H1 (cell line): ENCODE measurements around the gene VAV2. TPM values are rescaled to one million over a fixed set of nuclear protein-coding genes. Genes with fewer than 3 reads are reported as not detected.

Experiments used
- BCL11A ChIP-seq, 2 experiments: IDR thresholded peaks; one replicate each; pipeline ENCODE4 v1.6.1; 2011; ENCODE audit warnings: low read depth in 2 of 2, low read length in 2 of 2, mild to moderate bottlenecking in 2 of 2
- BRCA1 ChIP-seq: IDR thresholded peaks from 2 replicates; pipeline ENCODE4 v1.6.1; 2012; ENCODE audit warnings: low read depth, low read length, improper control_type of control experiment
- CBX5 ChIP-seq: fragments of 300-800, 300-1000 bp; sonication (generic); IDR thresholded peaks from 2 replicates; pipeline ENCODE4 v1.7.1; 2016; ENCODE audit warnings: antibody characterized with exemption, low read length, low read depth
- CEBPB ChIP-seq: IDR thresholded peaks from 2 replicates; pipeline ENCODE4 v1.6.1; 2012; ENCODE audit warnings: low read depth, low read length
- CHD1 ChIP-seq: IDR thresholded peaks from 2 replicates; pipeline ENCODE4 v1.6.1; 2012; ENCODE audit warnings: low read depth, low read length, improper control_type of control experiment
- EP300 ChIP-seq, 2 experiments: IDR thresholded peaks; 1 replicate in 1 of 2; 2 replicates in 1 of 2; pipeline ENCODE4 v1.6.1; 2011 to 2012; ENCODE audit warnings: low read depth in 2 of 2, low read length in 2 of 2, mild to moderate bottlenecking in 2 of 2, borderline replicate concordance in 1 of 2, inconsistent platforms in 1 of 2, moderate library complexity in 1 of 2
- HDAC2 ChIP-seq, 2 experiments: fragments of 300-600 bp in 1 of 2; sonication (generic) in 1 of 2; IDR thresholded peaks; 2 replicates each; pipeline ENCODE4 v1.6.1; 2011 to 2012; ENCODE audit warnings: low read depth in 2 of 2, low read length in 2 of 2, mild to moderate bottlenecking in 2 of 2, moderate library complexity in 2 of 2, borderline replicate concordance in 1 of 2, inconsistent platforms in 1 of 2
- JUN ChIP-seq: IDR thresholded peaks from 2 replicates; pipeline ENCODE4 v1.6.1; 2011; ENCODE audit warnings: low read depth, mild to moderate bottlenecking, improper control_type of control experiment, low read length
- KDM5A ChIP-seq: fragments of 200-600 bp; IDR thresholded peaks from 2 replicates; pipeline ENCODE4 v1.7.1; 2012; ENCODE audit warnings: mild to moderate bottlenecking, low read length, inconsistent platforms, mixed read lengths
- NRF1 ChIP-seq: IDR thresholded peaks from 2 replicates; pipeline ENCODE4 v1.6.1; 2011; ENCODE audit warnings: mild to moderate bottlenecking, low read depth, low read length, improper control_type of control experiment
- POLR2AphosphoS5 ChIP-seq: IDR thresholded peaks from 2 replicates; pipeline ENCODE4 v1.6.1; 2011; ENCODE audit warnings: low read depth, low read length
- RXRA ChIP-seq: IDR thresholded peaks from 2 replicates; pipeline ENCODE4 v1.6.1; 2011; ENCODE audit warnings: low read depth, mild to moderate bottlenecking, low read length, moderate library complexity; ENCODE audit not compliant: insufficient read depth
- SIX5 ChIP-seq: IDR thresholded peaks from 2 replicates; pipeline ENCODE4 v1.6.1; 2011; ENCODE audit warnings: mild to moderate bottlenecking, low read depth, low read length
- SP1 ChIP-seq: IDR thresholded peaks from 2 replicates; pipeline ENCODE4 v1.6.1; 2011; ENCODE audit warnings: low read depth, low read length
- TAF1 ChIP-seq: IDR thresholded peaks from 2 replicates; pipeline ENCODE4 v1.6.1; 2011; ENCODE audit warnings: mild to moderate bottlenecking, low read depth, low read length
- TEAD4 ChIP-seq: IDR thresholded peaks from 2 replicates; pipeline ENCODE4 v1.6.1; 2012; ENCODE audit warnings: low read depth, low read length, inconsistent platforms, mixed read lengths
- ZNF274 ChIP-seq: IDR thresholded peaks from 2 replicates; pipeline ENCODE4 v1.7.0; 2012; ENCODE audit warnings: low read length, borderline replicate concordance; ENCODE audit errors: extremely low read depth
- polyA plus RNA-seq, 7 experiments: library from polyadenylated mRNA; depleted of rRNA in 3 of 7; stranded (reverse) in 5 of 7; unstranded in 2 of 7; fragments of >200 nt in 5 of 7; fragments of 200-250 nt in 2 of 7; gene quantifications; 1 replicate in 5 of 7; 2 replicates in 1 of 7; 4 replicates in 1 of 7; pipeline versions ENCODE4 v1.2.1 to v1.2.3, GENCODE V29; 2011 to 2013; ENCODE audit warnings: missing spikeins in 2 of 7, mixed read lengths in 2 of 7
- total RNA-seq: library from RNA; stranded (reverse); fragmentation: NEBNext Ultra II Directional; extraction: Animal tissue kit (Norgen Biotek cat#: 25700); gene quantifications from 2 replicates; pipeline ENCODE4 v1.2.1, GENCODE V29; 2021
- TF ChIP-seq, protein P1 (sequence below), 3 experiments: IDR thresholded peaks; 1 replicate in 2 of 3; 2 replicates in 1 of 3; pipeline versions ENCODE4 v1.5.1 to v1.6.1; 2011; ENCODE audit warnings: low read length in 3 of 3, mild to moderate bottlenecking in 3 of 3, inconsistent platforms in 2 of 3, low read depth in 1 of 3, moderate library complexity in 1 of 3; ENCODE audit not compliant: insufficient read depth in 1 of 3; ENCODE audit errors: control extremely low read depth in 1 of 3
- TF ChIP-seq, protein P2 (sequence below): IDR thresholded peaks from 2 replicates; pipeline ENCODE4 v1.6.1; 2011; ENCODE audit warnings: low read length, improper control_type of control experiment
- TF ChIP-seq, protein P3 (sequence below): IDR thresholded peaks from 2 replicates; pipeline ENCODE4 v1.6.1; 2012; ENCODE audit warnings: low read length, inconsistent platforms

The VAV2 gene
- total and polyA plus RNA-seq, 2 of the 8 experiments (the other 6 are each of a cell fraction or from before 2014, with no cell fraction given), result 13.6 to 37.6 TPM

DNA sequence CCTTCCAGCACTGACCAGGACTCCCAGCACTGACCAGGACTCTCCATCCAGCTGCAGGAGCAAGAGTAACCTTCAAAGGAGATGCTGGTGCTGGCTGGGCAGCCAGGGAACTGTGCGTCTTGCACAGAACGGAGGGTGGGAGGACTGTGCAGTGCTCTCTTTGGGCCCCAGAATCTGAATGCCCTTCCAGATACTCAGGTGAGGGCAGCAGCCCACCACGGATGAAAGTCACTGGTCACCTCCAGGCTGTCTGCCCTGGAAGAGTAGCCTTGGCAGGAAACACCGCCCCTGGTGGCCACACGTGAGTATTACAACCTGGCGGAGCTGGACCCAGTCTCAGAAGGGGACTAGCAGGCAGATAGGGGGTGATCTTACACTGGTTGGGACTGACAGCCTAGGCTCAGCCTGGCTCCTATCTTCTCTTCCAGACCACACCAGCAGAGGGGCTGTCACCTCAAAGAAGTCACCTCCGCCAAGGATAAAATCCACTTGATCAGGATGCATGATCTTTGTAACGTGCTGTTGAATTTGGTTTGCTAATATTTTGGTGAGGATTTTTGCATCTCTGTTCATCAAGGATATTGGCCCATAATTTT is 249.2 kb downstream of the VAV2 start (continued):
- TF ChIP-seq, protein P1, sequence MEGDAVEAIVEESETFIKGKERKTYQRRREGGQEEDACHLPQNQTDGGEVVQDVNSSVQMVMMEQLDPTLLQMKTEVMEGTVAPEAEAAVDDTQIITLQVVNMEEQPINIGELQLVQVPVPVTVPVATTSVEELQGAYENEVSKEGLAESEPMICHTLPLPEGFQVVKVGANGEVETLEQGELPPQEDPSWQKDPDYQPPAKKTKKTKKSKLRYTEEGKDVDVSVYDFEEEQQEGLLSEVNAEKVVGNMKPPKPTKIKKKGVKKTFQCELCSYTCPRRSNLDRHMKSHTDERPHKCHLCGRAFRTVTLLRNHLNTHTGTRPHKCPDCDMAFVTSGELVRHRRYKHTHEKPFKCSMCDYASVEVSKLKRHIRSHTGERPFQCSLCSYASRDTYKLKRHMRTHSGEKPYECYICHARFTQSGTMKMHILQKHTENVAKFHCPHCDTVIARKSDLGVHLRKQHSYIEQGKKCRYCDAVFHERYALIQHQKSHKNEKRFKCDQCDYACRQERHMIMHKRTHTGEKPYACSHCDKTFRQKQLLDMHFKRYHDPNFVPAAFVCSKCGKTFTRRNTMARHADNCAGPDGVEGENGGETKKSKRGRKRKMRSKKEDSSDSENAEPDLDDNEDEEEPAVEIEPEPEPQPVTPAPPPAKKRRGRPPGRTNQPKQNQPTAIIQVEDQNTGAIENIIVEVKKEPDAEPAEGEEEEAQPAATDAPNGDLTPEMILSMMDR (IDR thresholded peaks at IDR 0.05; ENCODE audit: control extremely low read depth in 1 of 3, insufficient read depth in 1 of 3, low read depth in 1 of 3, low read length in 3 of 3), result peak in 2 of 3 experiments; percentile 99 to 100; a peak in 3 of 4 replicates
- no peak for TF ChIP-seq NRF1
- no peak for TF ChIP-seq TEAD4
- no peak for TF ChIP-seq BCL11A (IDR thresholded peaks at IDR 0.05; ENCODE audit: low read depth in 2 of 2, low read length in 2 of 2)
- TF ChIP-seq ZNF274, result no peak
- TF ChIP-seq KDM5A, result no peak
- no peak for TF ChIP-seq CEBPB
- TF ChIP-seq CBX5, result no peak
- no peak for TF ChIP-seq HDAC2 (IDR thresholded peaks at IDR 0.05; ENCODE audit: borderline replicate concordance in 1 of 2, low read depth in 2 of 2, low read length in 2 of 2)
- no peak for TF ChIP-seq JUN
- TF ChIP-seq, protein P2, sequence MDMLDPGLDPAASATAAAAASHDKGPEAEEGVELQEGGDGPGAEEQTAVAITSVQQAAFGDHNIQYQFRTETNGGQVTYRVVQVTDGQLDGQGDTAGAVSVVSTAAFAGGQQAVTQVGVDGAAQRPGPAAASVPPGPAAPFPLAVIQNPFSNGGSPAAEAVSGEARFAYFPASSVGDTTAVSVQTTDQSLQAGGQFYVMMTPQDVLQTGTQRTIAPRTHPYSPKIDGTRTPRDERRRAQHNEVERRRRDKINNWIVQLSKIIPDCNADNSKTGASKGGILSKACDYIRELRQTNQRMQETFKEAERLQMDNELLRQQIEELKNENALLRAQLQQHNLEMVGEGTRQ, result 0 out of 2 replicates have a peak, but pooled peaks have one; percentile 15
- no peak for TF ChIP-seq EP300 (IDR thresholded peaks at IDR 0.05; ENCODE audit: borderline replicate concordance in 1 of 2, low read depth in 2 of 2, low read length in 2 of 2)
- TF ChIP-seq, protein P3, sequence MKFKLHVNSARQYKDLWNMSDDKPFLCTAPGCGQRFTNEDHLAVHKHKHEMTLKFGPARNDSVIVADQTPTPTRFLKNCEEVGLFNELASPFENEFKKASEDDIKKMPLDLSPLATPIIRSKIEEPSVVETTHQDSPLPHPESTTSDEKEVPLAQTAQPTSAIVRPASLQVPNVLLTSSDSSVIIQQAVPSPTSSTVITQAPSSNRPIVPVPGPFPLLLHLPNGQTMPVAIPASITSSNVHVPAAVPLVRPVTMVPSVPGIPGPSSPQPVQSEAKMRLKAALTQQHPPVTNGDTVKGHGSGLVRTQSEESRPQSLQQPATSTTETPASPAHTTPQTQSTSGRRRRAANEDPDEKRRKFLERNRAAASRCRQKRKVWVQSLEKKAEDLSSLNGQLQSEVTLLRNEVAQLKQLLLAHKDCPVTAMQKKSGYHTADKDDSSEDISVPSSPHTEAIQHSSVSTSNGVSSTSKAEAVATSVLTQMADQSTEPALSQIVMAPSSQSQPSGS, result peak; percentile 63; the same call in 1 of the 2 replicates
- TF ChIP-seq RXRA, result no peak
- TF ChIP-seq POLR2AphosphoS5, result no peak
- peak; percentile 16; the same call in 1 of the 2 replicates for TF ChIP-seq SP1
- no peak for TF ChIP-seq TAF1
- TF ChIP-seq BRCA1, result no peak
- no peak for TF ChIP-seq CHD1
- no peak for TF ChIP-seq SIX5
